PC-3 (cell line): Measurements from ENCODE around the gene METTL26. TPM values are rescaled to one million over a fixed set of nuclear protein-coding genes. Genes with fewer than 3 reads are reported as not detected.

Source experiments
- ATAC-seq: fragments of 200-7000 bp; cut with Tn5 transposase; 2 replicates; pipeline ENCODE4 v1.9.1; 2020; ENCODE audit warnings: mild to moderate bottlenecking, moderate library complexity
- BruUV-seq: library from RNA; stranded (reverse); fragments of 400-500 nt; replicated peaks from 2 replicates; lab custom pipeline; 2021; lab: Mats Ljungman, UMichigan
- CTCF ChIA-PET: fragments of 300-600 bp; sonication (Branson Sonifier 250); formaldehyde crosslinking; loops from one replicate; lab custom pipeline; 2022; ENCODE audit warnings: antibody characterized with exemption; lab: Charles Lee
- POLR2A ChIA-PET: fragments of 300-600 bp; sonication (Branson Sonifier 250); formaldehyde crosslinking; loops from one replicate; lab custom pipeline; 2022; ENCODE audit warnings: antibody characterized with exemption; ENCODE audit not compliant: unreplicated experiment; lab: Charles Lee
- DNase-seq: peaks from one replicate; pipeline ENCODE4 v3.0.0-alpha.2; 2015
- H2AFZ ChIP-seq: fragments of 300-600 bp; sonication (generic); 2 replicates; pipeline ENCODE4 v1.6.0; 2016; ENCODE audit warnings: antibody characterized with exemption, low read length
- H3F3A ChIP-seq: fragments of 300-600 bp; sonication (generic); one replicate; pipeline ENCODE4 v1.6.0; 2017; ENCODE audit warnings: antibody characterized with exemption, low read length, control low read depth, mild to moderate bottlenecking; ENCODE audit not compliant: unreplicated experiment
- H3K27ac ChIP-seq: fragments of 300-600 bp; sonication (generic); 2 replicates; pipeline ENCODE4 v1.5.1; 2016; ENCODE audit warnings: mild to moderate bottlenecking, low read length
- H3K27me3 ChIP-seq: fragments of 300-600 bp; sonication (generic); 2 replicates; pipeline ENCODE4 v1.6.1; 2016; ENCODE audit warnings: low read length, mixed read lengths
- H3K36me3 ChIP-seq: fragments of 300-600 bp; sonication (generic); 2 replicates; pipeline ENCODE4 v1.6.1; 2016; ENCODE audit warnings: low read depth, mixed run types, low read length, mixed read lengths
- H3K4me1 ChIP-seq: fragments of 300-600 bp; sonication (generic); 2 replicates; pipeline ENCODE4 v1.5.1; 2016; ENCODE audit warnings: low read length; ENCODE audit not compliant: insufficient read depth
- H3K4me2 ChIP-seq: fragments of 300-600 bp; sonication (generic); 2 replicates; pipeline ENCODE4 v1.6.0; 2016; ENCODE audit warnings: low read length
- H3K4me3 ChIP-seq: fragments of 300-600 bp; sonication (generic); 2 replicates; pipeline ENCODE4 v1.5.1; 2016; ENCODE audit warnings: mild to moderate bottlenecking, low read length, mixed read lengths
- H3K79me2 ChIP-seq: fragments of 300-600 bp; sonication (generic); 2 replicates; pipeline ENCODE4 v1.6.1; 2017; ENCODE audit warnings: low read length, mixed read lengths
- H3K9ac ChIP-seq: fragments of 300-600 bp; sonication (generic); 2 replicates; pipeline ENCODE4 v1.6.0; 2016; ENCODE audit warnings: mild to moderate bottlenecking, low read length
- H3K9me2 ChIP-seq: fragments of 300-600 bp; sonication (generic); replicated peaks from 2 replicates; pipeline ENCODE4 v1.6.1; 2016; ENCODE audit warnings: mixed run types, low read length, mixed read lengths
- H3K9me3 ChIP-seq: fragments of 300-600 bp; sonication (generic); 2 replicates; pipeline ENCODE4 v1.6.1; 2016; ENCODE audit warnings: low read length, mixed read lengths
- H4K20me1 ChIP-seq: fragments of 300-600 bp; sonication (generic); 2 replicates; pipeline ENCODE4 v1.6.1; 2016; ENCODE audit warnings: low read length, mixed read lengths
- CTCF ChIP-seq: fragments of 300-600 bp; sonication (generic); conservative IDR thresholded peaks from 2 replicates; pipeline ENCODE4 v1.5.1; 2017; ENCODE audit warnings: antibody characterized with exemption, low read depth, mild to moderate bottlenecking, low read length
- EZH2 ChIP-seq: fragments of 300-600 bp; sonication (generic); IDR thresholded peaks from one replicate; pipeline ENCODE4 v1.6.1; 2017; ENCODE audit warnings: antibody characterized with exemption, mild to moderate bottlenecking, low read length; ENCODE audit not compliant: unreplicated experiment
- EZH2phosphoT487 ChIP-seq: fragments of 300-600 bp; sonication (generic); IDR thresholded peaks from 2 replicates; pipeline ENCODE4 v1.6.1; 2018; ENCODE audit warnings: mild to moderate bottlenecking, antibody characterized with exemption, low read length, borderline replicate concordance
- intact Hi-C: fragments of 100-400 bp; cut with micrococcal nuclease; formaldehyde crosslinking; loops from 2 replicates; pipeline ENCODE4 v1.9.0; 2023
- total RNA-seq: library from RNA; depleted of rRNA; stranded (reverse); fragments of >200 nt; gene quantifications from 2 replicates; pipeline ENCODE4 v1.2.3, GENCODE V29; 2014

Gene METTL26
- total RNA-seq, 1 experiment from 2014 or later, result 179 TPM

- peaks cover 3% of the 10 kb centered on the region; the same call in 1 of the 2 replicates for H3K4me1 ChIP-seq
- H2AFZ ChIP-seq, result no peak overlapping the region
- no peaks in the 10 kb centered on the region for H3K36me3 ChIP-seq
- no peaks in the 10 kb centered on the region for H3F3A ChIP-seq
- ChIA-PET CTCF (no interaction called here), POLR2A (no interaction called here)
- no TSS peak for BruUV-seq
- H3K27ac ChIP-seq, result no peak overlapping the region
- ATAC-seq (no peak), DNase-seq (no peak)
- no peaks in the 10 kb centered on the region for H3K27me3 ChIP-seq
- H3K4me2 ChIP-seq, result no peak overlapping the region
- H4K20me1 ChIP-seq, result no peaks in the 10 kb centered on the region
- no peak for TF ChIP-seq CTCF
- TF ChIP-seq EZH2, result no peak
- TF ChIP-seq EZH2phosphoT487, result no peak
- H3K9me3 ChIP-seq, result no peaks in the 10 kb centered on the region
- no peak overlapping the region for H3K9ac ChIP-seq
- no peaks in the 10 kb centered on the region for H3K9me2 ChIP-seq
- no peak overlapping the region for H3K4me3 ChIP-seq
- peaks cover 12% of the 10 kb centered on the region for H3K79me2 ChIP-seq
- intact Hi-C loops, result no loop called here
Measured at GRCh38 chr16:634051-634670, 1.9 kb downstream of the METTL26 start.

- H3K36me3 ChIP-seq, result no peaks in the 10 kb centered on the region
- intact Hi-C loops, result no loop called here
- no peaks in the 10 kb centered on the region for H4K20me1 ChIP-seq
- H3F3A ChIP-seq, result no peaks in the 10 kb centered on the region
- H3K9me2 ChIP-seq, result no peaks in the 10 kb centered on the region
- ChIA-PET POLR2A (no interaction called here), CTCF (no interaction called here)
- BruUV-seq, result no TSS peak
- TF ChIP-seq EZH2phosphoT487 (no peak), EZH2 (no peak), CTCF (no peak)
- H3K9me3 ChIP-seq, result no peaks in the 10 kb centered on the region
- DNase-seq (no peak), ATAC-seq (no peak)
- H3K79me2 ChIP-seq, result peaks cover 12% of the 10 kb centered on the region
- no peak overlapping the region for H3K27ac ChIP-seq
- peaks cover 3% of the 10 kb centered on the region; the same call in 1 of the 2 replicates for H3K4me1 ChIP-seq
- H3K9ac ChIP-seq, result no peak overlapping the region
- H3K4me3 ChIP-seq, result no peak overlapping the region
- no peaks in the 10 kb centered on the region for H3K27me3 ChIP-seq
- no peak overlapping the region for H3K4me2 ChIP-seq
- H2AFZ ChIP-seq, result no peak overlapping the region
Measured at GRCh38 chr16:633336-634050, 2.6 kb downstream of the METTL26 start.
